Right cardiac atrium (tissue), 5 donors: ENCODE data around the gene EEF1AKMT3. TPM values are rescaled to one million over a fixed set of nuclear protein-coding genes. Genes with fewer than 3 reads are reported as not detected.

Experiments
- ATAC-seq, 2 donors: fragments of 200-7000 bp; cut with Tn5 transposase; one replicate each; pipeline versions ENCODE4 v1.8.0 to v1.9.1; 2020; ENCODE audit warnings: moderate library complexity in 2 of 2, mild to moderate bottlenecking in 1 of 2
- DNase-seq, 3 donors: peaks; one replicate each; pipeline ENCODE4 v3.0.0-alpha.2; 2020
- H3K27ac ChIP-seq: one replicate; pipeline ENCODE4 v1.5.1; 2013; ENCODE audit warnings: mild to moderate bottlenecking, low read length, control low read depth, moderate library complexity
- H3K27me3 ChIP-seq: one replicate; pipeline ENCODE4 v1.6.1; 2013; ENCODE audit not compliant: control insufficient read depth, insufficient read depth
- H3K4me1 ChIP-seq: one replicate; pipeline ENCODE4 v1.6.1; 2013; ENCODE audit warnings: low read length; ENCODE audit not compliant: control insufficient read depth, insufficient read depth
- H3K4me3 ChIP-seq: one replicate; pipeline ENCODE4 v1.5.1; 2013; ENCODE audit warnings: low read length, control low read depth
- H3K9me3 ChIP-seq: one replicate; pipeline ENCODE4 v1.6.1; 2013; ENCODE audit warnings: low read length; ENCODE audit not compliant: control insufficient read depth
- WGBS: extraction: QIAGEN DNeasy Blood & Tissue Kit; methylation state at CpG from one replicate; pipeline ENCODE4 v1.1.7; 2013; 5-methylcytosine and 5-hydroxymethylcytosine counted together
- intact Hi-C, 4 donors: fragments of 100-400 bp; cut with DNase I; formaldehyde crosslinking; loops; one replicate each; pipeline versions ENCODE4 v1.11.0 to v1.14.0; 2022 to 2023
- polyA plus RNA-seq: library from polyadenylated mRNA; stranded (reverse); fragments of 200-250 nt; gene quantifications from one replicate; pipeline ENCODE4 v1.2.3, GENCODE V29; 2013
- total RNA-seq, 4 donors: library from RNA; stranded (reverse); fragmentation: NEBNext Ultra II Directional; extraction: Animal tissue kit (Norgen Biotek cat#: 25700); gene quantifications; one replicate each; pipeline ENCODE4 v1.2.1, GENCODE V29; 2021
- donor health status: healthy with polysubstance abuse.
- donor health status: DM: no; HTN: yes; CAD: no.
- donor health status: DM: no; HTN: no; CAD: no.
- donor health status: DM: no; HTN: yes; CAD: no; lungs with severe emphysema.
- donor health status: DM: yes; HTN: yes; CAD: no.

Gene EEF1AKMT3
- total and polyA plus RNA-seq, 5 donors = 0.95 to 3.1 (median 2.4) TPM

DNA sequence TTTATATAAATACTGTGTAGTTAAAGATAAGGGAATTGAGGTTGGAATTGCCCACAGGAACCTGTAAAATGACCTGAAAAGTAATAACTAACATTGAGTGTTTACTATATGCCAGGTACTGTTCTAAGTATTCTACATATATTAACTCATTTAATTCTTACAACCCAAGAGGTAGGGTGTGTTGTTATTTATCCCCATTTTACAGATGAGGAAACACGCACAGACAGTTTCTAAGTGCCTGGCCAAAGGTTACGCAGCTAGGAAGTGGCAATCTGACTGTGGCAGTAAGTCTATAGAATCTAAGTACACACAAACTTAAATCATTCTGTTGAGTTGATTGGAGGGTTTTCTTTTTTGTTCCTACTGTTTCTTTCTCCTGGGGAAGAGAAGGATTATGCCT is 28.6 kb upstream of the EEF1AKMT3 start:
- Histone ChIP-seq H3K4me3 (no peak overlapping the region), H3K4me1 (peaks cover 2% of the 10 kb centered on the region), H3K27me3 (no peaks in the 10 kb centered on the region), H3K27ac (no peak overlapping the region), H3K9me3 (no peaks in the 10 kb centered on the region)
- intact Hi-C loops = no loop called here
- ATAC-seq (no peak), DNase-seq (no peak)
- WGBS = 93% methylated on average over 2 of the region's 2 CpGs

DNA sequence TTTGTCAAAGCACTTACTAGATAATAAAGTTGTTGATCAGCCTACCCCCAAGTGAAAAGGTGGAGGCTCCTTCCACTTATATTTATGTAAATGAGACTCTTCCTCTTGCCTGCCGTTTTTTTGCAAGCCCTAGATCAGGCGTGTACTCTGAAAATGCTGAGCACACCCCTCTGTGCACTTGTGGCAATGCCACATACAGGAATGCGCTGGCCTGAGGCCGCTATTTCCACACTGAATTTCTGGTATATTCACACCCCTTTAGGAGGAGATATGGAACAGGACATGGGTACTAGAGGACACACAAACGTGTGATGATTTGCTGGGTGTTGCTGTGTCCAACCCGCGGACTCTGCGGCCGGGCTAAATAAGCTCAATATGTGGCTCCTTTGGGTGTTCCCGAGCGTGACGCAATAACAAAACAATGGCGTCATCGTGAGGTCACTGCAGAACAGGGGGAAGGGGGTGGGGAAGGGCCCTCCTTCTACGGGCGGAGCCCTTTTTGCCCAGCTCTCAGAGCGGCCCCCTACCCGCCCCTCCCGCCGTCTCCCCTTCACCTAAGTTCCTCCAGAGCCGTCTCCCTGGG is 28.1 kb upstream of the EEF1AKMT3 start:
- peak; percentile 61 to 71 for ATAC-seq
- intact Hi-C loops = no loop called here
- 13% methylated on average over 21 of the region's 21 CpGs for WGBS
- no peaks in the 10 kb centered on the region for H3K27me3 ChIP-seq
- H3K9me3 ChIP-seq = no peaks in the 10 kb centered on the region
- H3K27ac ChIP-seq = peak overlapping the region; percentile 93
- peaks cover 2% of the 10 kb centered on the region for H3K4me1 ChIP-seq
- peak overlapping the region; percentile 89 for H3K4me3 ChIP-seq
- peak; percentile 82 to 87 (median 86) for DNase-seq

DNA sequence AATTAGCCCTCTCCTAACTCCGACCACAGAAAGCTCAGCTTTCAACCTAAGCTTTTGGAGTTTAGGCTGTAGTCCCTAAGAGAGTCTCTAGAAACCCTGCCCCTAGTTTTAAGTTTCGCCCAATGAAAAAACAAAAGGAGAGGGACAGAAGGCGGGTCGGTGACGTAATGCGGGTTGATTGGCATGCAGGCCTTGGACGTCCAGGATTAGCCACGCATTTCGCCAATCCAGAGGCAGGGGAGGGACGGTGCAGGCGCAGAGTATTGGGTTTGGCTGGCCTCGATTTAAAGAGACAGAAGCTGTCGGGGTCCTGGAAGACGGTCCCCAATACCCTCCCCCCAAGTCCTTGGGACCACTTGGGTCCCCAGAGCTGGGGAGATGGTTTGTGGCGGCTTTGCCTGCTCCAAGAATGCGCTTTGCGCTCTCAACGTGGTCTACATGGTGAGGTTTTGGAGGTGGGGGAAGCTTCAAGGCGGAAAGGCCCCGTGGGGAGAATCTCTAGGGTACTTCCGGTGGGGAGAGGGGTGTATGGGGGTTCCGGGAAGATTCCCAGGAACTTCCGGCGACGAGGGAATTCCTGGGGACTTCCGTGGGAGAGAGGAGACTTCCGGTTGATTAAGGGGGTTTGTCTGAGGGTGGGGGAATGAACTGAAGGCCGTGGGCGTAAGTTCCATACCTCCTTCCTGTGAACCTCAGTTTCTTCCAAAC is 27.5 kb upstream of the EEF1AKMT3 start, which contains the start of gene TSPAN31:
Gene TSPAN31, plus strand, starts transcription at position 263 of the 708 bp plus-strand sequence. Its CDS starts 116 bp downstream, at position 379.
- ATAC-seq (peak; percentile 95 to 96), DNase-seq (peak; percentile 98 to 99 (median 99))
- intact Hi-C loops = no loop called here
- Histone ChIP-seq H3K9me3 (no peaks in the 10 kb centered on the region), H3K4me3 (peak within 1 kb of the TSS; percentile 89), H3K27ac (peak within 1 kb of the TSS; percentile 97), H3K4me1 (peaks cover 2% of the 10 kb centered on the region), H3K27me3 (no peaks in the 10 kb centered on the region)
- 1% methylated on average over 29 of the region's 29 CpGs for WGBS

DNA sequence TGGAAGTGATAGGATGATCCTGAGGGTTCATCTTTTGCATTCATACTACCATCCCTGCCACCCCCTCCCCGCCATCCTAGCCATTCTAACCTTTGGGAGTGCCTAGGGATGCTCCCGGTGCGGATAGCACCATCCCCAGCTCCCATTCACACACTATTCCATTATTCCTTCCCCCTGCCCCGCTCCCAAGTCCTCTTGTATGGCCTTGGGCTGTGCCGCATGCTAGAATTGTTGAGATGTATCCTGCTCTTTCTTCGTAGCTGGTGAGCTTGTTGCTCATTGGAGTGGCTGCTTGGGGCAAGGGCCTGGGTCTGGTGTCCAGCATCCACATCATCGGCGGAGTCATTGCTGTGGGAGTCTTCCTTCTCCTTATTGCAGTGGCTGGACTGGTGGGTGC is 26.9 kb upstream of the EEF1AKMT3 start:
- Histone ChIP-seq H3K4me3 (peak overlapping the region; percentile 89), H3K4me1 (peaks cover 2% of the 10 kb centered on the region), H3K27me3 (no peaks in the 10 kb centered on the region), H3K9me3 (no peaks in the 10 kb centered on the region), H3K27ac (peak overlapping the region; percentile 97)
- WGBS = 38% methylated on average over 8 of the region's 8 CpGs
- DNase-seq = peak in 1 of 3 donors; percentile 34
- intact Hi-C loops = no loop called here
- ATAC-seq = peak; percentile 3 to 18

DNA sequence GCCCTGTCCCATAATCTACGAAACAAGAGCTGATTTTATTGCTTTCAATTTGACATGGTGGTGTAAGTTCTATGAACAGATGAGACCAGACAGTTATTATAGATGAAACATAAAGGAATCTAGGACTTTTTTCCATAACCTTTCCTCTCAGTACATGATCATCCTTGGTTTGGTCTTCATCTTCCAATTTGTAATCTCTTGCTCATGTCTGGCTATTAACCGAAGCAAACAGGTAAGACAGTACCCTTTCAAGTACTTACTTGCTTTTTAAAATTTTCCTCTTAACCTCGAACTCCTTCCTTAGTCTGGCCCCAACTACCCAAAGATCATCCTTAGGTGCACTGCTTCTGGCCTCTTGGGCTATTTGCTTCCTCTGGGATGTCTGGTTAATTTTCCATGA is 26.4 kb upstream of the EEF1AKMT3 start:
- ATAC-seq (no peak), DNase-seq (no peak)
- peaks cover 2% of the 10 kb centered on the region for H3K4me1 ChIP-seq
- intact Hi-C loops = no loop called here
- no peaks in the 10 kb centered on the region for H3K27me3 ChIP-seq
- H3K27ac ChIP-seq = no peak overlapping the region
- H3K4me3 ChIP-seq = no peak overlapping the region
- 90% methylated on average over 3 of the region's 3 CpGs for WGBS
- H3K9me3 ChIP-seq = no peaks in the 10 kb centered on the region

DNA sequence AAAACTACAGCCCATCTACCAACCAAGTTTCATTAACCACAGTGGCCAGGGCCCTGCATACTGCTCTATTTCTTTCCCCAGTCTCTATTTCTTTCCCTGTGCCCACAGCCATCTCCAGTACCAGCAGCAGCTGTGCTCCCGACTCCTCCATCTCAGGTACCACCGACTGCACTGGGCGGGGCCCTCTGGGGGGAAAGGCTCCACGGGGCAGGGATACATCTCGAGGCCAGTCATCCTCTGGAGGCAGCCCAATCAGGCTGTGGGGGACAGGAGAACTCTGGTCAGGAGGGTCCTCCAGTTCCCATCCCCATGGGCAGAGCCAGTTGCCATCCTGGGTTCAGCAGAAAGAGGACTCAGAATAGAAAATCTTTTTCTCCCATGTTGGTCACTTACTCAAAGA is 23.4 kb upstream of the EEF1AKMT3 start:
- DNase-seq = peak in 2 of 3 donors; percentile 35 to 53
- no peak overlapping the region for H3K4me3 ChIP-seq
- 90% methylated on average over 5 of the region's 5 CpGs for WGBS
- peaks cover 4% of the 10 kb centered on the region for H3K4me1 ChIP-seq
- no peaks in the 10 kb centered on the region for H3K9me3 ChIP-seq
- no peak overlapping the region for H3K27ac ChIP-seq
- no peaks in the 10 kb centered on the region for H3K27me3 ChIP-seq
- ATAC-seq = no peak
- intact Hi-C loops = no loop called here

DNA sequence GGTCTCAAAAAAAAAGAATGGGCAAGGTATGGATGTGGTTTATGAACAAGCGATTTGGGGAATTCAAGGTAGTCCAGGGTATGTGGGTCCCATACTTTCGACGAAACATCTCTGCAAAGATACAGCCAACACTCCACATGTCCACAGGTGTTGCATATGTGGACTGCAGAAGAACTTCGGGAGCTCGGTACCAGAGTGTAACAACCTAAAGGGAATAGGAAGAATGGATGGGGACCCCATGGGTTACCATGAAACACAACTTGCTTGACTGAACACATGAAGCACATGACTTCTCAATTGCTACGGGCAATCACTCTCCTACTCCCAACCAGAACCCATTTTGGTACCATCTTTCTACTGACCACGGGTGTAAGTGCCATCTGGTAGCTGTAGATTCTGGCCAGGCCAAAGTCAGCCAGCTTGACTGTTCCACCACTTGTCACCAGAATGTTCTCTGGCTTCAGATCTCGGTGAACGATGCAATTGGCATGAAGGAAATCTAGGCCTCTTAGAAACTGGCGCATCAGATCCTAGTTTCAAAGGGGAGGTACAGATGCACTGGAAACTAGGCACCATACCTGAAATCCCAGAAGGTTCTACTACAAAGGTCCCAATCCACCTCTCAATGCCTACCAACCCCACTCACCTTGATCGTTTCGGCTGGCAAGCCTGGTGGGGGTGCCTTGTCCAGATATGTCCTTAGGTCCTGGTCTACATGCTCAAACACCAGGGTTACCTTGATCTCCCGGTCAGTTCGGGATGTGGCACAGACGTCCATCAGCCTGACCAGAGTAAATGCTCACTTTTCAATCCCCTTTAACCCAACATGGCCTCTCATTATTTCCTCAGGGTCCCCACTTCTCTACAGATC is 21.6 kb upstream of the EEF1AKMT3 start:
- peak overlapping the region; percentile 65 for H3K27ac ChIP-seq
- H3K27me3 ChIP-seq = no peaks in the 10 kb centered on the region
- no peak for ATAC-seq
- H3K4me3 ChIP-seq = peak overlapping the region; percentile 58
- H3K9me3 ChIP-seq = no peaks in the 10 kb centered on the region
- peaks cover 2% of the 10 kb centered on the region for H3K4me1 ChIP-seq
- WGBS = 89% methylated on average over 15 of the region's 15 CpGs
- DNase-seq = peak in 2 of 3 donors; percentile 36 to 52
- intact Hi-C loops = no loop called here

DNA sequence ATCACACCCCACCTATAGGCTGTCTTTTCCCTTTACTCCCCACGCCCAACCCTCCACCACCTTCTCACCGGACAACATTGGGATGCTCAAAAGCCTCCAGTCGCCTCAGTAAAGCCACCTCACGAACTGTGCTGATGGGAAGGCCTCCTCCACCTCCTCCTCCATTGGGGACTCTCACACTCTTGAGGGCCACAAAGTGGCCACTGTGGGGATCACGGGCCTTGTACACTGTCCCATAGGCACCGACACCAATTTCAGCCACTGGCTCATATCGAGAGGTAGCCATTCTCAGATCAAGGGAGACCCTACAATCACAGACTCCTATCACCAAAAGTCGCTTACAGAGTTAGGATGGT is 21.0 kb upstream of the EEF1AKMT3 start:
- Histone ChIP-seq H3K4me3 (peak overlapping the region; percentile 58), H3K9me3 (no peaks in the 10 kb centered on the region), H3K27me3 (no peaks in the 10 kb centered on the region), H3K27ac (peak overlapping the region; percentile 65), H3K4me1 (peaks cover 2% of the 10 kb centered on the region)
- WGBS = 12% methylated on average over 8 of the region's 8 CpGs
- intact Hi-C loops = no loop called here
- peak in 2 of 3 donors; percentile 40 to 44 for DNase-seq
- ATAC-seq = peak in 1 of 2 donors; percentile 0

DNA sequence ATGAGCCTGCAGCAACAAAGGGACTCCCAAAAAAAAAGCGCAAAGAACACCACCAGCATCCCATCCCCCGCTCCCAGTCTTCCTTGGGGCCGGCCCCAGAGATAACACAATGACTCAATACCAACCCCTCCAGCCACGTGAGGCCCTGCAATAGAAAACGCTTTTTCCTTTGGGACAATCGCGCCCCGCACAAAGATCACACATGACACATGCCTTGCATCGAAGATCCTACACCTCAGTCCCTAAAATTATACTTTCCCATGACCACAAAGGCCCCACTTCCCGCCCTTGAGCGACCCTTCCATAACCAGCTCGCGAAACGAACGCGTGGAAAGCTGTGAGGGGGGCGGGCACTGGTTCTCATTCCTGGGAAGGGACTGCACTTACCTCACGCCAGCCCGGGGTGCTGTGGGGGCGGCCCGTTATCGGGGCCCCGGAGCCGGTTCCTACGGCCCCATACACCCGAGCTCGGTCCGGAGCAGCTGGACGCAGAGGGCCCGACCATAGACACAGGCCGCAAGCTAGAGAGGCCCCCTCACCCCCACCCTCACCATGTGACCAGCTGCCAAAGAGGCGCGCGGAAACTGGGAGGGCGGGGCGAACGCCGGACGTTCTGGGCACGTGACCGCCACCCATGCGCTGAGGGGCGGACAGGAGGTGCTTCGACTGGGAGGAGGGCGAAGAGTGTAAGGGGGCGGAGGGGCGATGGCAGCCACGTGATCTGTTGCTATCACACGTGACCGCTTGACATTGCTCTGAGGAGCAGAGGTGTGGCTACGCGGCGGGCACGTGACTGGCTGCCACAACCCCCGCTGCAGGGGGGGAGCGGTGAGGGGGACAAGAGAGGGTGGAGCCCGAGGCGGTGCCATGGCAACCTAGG is 20.4 kb upstream of the EEF1AKMT3 start, which contains the start of gene CDK4:
Gene CDK4, minus strand, starts transcription at position 523 of the 880 bp plus-strand sequence. CDS start 593 bp downstream, outside the sequence.
- H3K4me3 ChIP-seq = peak within 1 kb of the TSS; percentile 58
- intact Hi-C loops = no loop called here
- peak within 1 kb of the TSS; percentile 65 for H3K27ac ChIP-seq
- no peaks in the 10 kb centered on the region for H3K9me3 ChIP-seq
- DNase-seq (peak; percentile 100), ATAC-seq (peak; percentile 92 to 94)
- no peaks in the 10 kb centered on the region for H3K27me3 ChIP-seq
- WGBS = under 1% methylated on average over 58 of the region's 58 CpGs
- peaks cover 2% of the 10 kb centered on the region for H3K4me1 ChIP-seq

DNA sequence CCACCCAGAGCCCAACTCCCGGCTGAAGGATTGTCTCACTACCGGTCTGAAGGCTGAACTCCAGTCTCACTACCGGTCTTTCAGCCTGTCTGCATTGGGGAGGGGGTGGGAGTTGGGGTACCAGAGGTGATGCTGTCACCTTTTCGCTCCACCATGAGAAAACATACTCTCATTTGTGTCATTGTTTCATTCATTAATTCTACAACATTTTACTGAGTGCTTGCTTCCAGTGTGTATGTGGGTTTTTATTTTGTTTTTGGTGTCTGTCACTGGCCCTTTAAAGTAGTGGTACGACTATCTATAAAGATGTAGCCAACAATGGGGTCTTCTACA is 19.8 kb upstream of the EEF1AKMT3 start:
- H3K4me1 ChIP-seq = peaks cover 2% of the 10 kb centered on the region
- no peaks in the 10 kb centered on the region for H3K27me3 ChIP-seq
- H3K4me3 ChIP-seq = peak overlapping the region; percentile 12
- H3K9me3 ChIP-seq = no peaks in the 10 kb centered on the region
- DNase-seq (no peak), ATAC-seq (no peak)
- no peak overlapping the region for H3K27ac ChIP-seq
- under 1% methylated on average over 5 of the region's 5 CpGs for WGBS
- intact Hi-C loops = no loop called here
